ENCODE measurements around the gene ACSS3. TPM values are rescaled to one million over a fixed set of nuclear protein-coding genes. Genes with fewer than 3 reads are reported as not detected.

The ACSS3 gene
- total RNA-seq, 1 experiment from 2014 or later = not detected

DNA sequence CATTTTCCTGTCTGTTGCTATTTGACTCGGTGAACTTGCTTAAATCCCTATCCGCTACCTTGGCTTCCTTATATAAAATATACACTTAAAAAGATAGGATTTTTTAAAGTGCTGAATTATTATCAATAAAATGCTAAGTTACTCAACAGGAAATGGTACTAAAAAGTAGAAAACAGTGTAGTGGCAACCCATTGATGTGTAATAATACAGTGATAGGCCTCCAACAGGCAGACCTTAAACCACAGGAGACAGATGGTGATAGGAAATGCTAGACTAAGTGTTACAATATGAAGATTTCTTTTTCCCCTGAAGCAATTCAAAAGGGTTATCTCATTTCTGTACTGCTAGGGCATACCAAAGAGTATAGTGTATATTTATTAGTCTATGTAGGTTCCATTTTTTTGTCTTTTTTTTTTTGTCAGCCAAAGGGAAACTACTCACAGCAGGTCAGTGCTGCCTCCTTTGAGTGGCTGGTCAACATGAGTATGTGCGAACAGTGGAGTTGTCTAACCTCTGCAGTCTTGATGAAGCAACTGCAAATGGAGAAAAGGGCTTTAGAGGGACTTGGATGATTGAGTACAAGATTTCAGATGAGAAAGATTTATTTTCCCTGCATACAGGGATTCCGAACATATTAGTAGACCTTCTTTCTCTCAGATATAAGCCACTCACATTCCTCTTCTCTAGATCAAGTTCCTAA lies 183.8 kb downstream of the ACSS3 start:
- DNase-seq (ENCODE audit: low spot score) = no peak
- in situ Hi-C loops (cut with HindIII; ENCODE audit: low sequenced_read_pairs) = no loop called here

DNA sequence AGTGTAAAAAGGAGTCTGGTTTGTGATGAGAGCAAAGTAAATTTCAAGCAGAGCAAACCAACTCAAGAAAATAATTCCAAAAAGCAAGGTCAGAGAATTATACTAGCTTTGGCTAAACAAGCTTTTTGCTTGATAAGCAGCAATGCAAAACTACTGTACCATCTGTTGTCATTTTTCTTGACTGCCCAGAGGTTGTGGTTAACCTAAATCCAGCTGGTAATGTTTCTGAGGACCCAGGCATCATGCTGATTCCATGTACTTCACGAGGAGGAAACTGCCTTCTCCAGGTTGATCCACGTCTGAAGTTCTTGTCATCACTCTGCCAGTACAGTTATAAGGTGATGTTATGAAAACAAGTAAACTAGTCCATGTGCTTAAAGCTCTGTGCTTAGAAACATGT lies 185.2 kb downstream of the ACSS3 start:
- in situ Hi-C loops (cut with HindIII; ENCODE audit: low sequenced_read_pairs) = no loop called here
- DNase-seq (ENCODE audit: low spot score) = no peak

DNA sequence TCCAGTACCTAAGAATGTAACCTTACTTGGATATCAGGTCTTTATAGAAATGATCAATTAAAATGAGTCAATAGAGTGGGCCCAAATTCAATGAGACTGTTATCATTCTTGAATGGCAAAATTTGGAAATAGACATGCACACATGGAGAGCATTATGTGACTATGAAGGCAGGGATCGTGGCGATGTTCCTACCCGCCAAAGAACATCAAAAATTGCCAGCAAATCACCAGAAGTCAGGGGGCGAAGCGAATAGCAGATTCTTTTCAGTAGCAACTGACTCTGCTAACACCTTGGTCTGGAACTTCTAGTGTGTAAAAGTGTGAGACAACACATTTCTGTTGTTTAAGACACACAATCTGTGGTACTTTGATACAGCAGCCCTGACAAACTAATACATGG lies 192.5 kb downstream of the ACSS3 start:
- in situ Hi-C loops (cut with HindIII; ENCODE audit: low sequenced_read_pairs) = no loop called here
- DNase-seq (ENCODE audit: low spot score) = no peak

DNA sequence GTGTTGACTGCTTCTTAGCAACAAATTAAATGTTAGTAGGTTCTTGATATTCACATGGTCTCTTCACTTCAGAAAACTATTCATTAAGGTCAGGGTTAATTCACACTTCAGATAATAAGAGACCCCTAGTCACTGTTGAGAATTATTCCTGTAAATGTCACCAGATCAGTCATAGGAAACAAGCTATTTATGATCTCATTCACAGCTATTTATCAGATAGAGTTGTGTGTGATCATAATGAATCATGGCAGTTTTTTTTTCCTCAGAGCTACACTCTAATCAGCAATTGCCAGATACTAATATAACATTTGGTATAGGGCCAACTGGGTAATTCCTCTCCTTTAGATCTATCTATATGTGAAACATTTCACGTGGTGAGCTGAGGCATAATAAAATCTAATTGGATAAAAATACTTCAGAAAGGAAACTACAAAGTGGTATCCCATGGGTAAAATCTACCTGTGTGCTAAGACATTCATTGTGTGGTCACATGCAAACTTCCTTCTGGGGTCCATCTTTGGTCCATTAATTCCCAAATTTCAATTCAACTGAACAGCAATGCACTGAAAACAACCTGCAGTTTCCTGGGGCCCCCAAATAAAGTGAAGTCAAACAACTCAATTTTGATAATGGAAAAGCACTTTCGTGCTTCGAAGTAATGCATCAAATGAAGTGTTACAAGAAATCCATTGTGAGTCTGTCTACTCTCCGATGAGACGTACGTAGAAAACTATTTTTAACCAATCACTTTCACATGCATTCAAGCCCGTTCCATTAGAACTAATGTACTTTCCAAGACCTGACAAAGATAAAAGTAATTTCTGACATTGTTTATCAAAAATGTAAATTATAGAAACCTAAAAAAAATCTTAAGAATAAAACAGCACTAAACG lies 197.0 kb downstream of the ACSS3 start:
- in situ Hi-C loops (cut with HindIII; ENCODE audit: low sequenced_read_pairs) = no loop called here
- no peak for DNase-seq (ENCODE audit: low spot score)

DNA sequence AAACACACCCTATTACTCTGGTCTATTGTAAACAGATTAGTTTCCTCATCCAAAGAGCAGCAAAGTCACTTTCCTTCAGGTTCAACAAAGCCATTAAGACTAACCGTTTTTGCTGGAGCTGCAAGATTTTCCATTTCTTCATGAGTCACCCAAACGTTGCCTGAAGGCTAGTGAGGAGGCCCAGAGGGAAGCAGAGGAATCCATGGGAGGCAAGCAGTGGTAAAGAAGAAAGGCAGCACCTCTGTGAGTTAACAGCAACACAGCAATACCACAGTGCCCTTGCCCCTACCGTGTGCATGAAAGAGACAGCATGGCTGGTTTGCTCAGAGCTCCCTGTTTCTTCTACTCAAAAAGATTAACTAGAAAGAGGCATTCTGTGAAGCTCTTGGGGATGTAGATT lies 206.3 kb downstream of the ACSS3 start:
- DNase-seq (ENCODE audit: low spot score) = no peak

DNA sequence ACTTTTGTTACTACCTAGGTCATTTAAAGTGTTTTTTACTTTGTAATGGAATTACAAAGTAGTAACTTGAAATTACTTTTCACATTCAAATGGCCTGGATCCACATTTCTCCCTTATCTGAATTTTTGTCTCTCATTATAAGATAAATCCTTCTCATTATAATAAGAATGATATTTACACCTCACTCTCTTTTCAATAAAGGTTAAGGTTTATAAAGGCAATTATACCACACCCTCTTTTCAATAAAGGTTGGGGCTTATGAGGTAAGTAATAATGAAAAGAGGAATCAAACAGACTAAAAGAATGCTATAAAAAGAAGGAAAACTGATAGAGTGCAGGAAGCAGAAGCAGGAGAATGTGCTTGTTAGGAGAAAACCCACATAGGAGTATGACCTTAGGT lies 210.8 kb downstream of the ACSS3 start:
- in situ Hi-C loops (cut with HindIII; ENCODE audit: low sequenced_read_pairs) = no loop called here
- DNase-seq (ENCODE audit: low spot score) = no peak

More for the DNA sequence above, 206.3 kb downstream of the ACSS3 start:
- in situ Hi-C loops (cut with HindIII; ENCODE audit: low sequenced_read_pairs) = no loop called here

DNA sequence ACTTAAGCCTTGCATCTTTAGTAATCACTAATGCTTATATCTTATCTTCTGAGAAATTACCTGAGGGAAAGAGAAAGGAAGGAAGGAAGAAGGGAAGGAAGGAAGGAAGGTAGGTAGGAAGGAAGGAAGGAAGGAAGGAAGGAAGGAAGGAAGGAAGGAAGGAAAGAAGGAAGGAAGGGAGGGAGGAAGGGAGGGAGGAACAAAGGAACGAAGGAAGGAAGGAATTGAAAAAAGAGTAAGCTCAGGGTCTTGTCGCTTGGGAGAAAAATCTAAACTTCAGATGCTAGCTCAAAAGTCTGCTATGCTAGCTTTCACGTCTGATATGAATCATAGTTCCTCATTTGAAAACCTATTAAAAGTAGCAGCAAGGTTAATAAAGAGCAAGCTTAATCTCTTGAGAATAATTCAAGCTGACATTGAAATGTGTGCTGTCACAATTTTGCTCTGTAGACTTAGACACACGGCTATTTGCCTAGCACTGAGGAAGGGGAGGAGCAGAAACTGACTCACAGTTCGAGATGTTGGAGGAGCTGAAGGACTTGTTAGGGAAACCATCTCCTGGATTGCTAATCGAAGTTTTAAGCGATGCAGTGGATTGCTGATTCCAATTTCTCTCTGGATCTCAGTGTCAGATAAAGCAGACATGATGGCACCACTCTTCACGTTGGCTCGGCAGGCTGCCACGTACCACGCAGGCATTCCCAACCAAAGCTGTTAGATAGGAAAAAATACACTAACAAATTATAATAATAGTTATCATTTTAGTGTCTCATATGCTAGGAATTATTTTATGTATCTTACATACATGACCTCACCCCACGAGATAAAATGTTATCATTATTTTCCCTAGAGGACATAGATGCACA lies 216.7 kb downstream of the ACSS3 start:
- no peak for DNase-seq (ENCODE audit: low spot score)

DNA sequence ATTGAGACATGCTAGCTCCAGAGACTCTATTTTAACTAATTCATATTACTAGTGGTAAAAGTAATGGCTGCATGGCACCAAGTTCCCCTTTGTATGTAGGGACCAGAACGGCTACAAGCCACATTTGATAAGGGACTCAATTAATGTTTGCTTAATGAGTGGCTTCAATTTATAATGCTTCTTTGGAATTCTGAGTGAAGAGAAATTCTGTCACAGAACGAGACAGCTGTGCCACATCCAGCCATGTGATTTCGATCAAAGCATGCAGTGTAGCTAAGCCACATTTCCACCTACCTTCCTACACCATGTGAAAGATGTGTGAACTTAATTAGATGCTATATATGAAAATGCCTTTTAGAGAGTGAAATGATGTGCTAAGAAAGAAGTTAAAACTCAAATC lies 217.4 kb downstream of the ACSS3 start:
- in situ Hi-C loops (cut with HindIII; ENCODE audit: low sequenced_read_pairs) = no loop called here
- no peak for DNase-seq (ENCODE audit: low spot score)

More for the DNA sequence above, 216.7 kb downstream of the ACSS3 start:
- in situ Hi-C loops (cut with HindIII; ENCODE audit: low sequenced_read_pairs) = no loop called here

DNA sequence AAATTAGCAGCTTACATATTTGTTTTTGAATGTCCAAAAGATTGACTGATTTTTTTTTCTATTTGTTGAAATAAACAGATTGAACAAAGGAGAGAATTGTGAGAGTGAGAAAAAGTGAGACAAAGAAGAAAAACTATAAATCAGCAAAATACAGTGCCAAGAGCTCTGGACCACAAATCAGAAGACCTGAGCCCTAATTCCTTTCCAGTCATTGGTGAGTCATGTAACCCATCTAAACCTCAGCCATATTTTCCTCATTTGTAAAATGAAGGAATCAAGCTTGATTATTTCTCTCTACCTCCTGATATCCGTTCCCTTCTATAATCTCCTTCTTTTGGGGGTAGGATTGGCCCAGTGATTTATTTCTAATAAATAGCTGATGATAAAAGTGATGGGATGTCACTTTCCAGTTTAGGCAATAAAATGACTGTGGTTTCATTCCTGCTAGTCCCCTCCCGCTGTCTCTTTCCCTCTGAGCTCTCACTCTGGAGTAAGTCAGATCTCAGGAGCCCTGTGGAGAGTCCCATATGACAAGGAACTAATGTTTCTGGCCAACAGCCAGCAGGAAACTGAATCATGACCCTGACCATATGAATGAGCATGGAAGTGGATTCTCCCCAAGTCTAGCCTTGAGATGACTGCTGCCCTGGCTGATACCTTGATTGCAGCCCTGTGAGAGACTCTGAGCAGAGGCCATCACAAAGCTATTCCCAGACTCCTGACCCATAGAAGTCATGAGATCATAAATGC lies 218.9 kb downstream of the ACSS3 start:
- DNase-seq (ENCODE audit: low spot score) = peak; percentile 49
- in situ Hi-C loops (cut with HindIII; ENCODE audit: low sequenced_read_pairs) = no loop called here

DNA sequence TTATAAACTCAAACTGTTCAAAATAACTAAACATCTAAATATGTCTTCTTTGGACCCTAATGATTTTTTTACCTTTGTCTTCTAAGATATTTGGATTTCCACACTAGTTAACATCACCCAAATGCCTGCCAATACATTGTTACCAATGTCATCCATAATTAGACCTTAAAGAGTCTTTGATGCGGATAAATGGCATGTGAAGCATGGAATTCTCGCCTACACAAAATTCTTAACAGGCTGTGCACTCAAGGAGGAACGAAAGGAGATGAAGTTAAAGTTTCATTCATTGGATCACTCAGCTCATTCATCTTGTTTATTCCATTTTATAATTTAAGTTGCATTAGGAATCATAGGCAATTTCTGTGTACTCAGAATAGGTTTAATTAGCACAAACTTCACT lies 219.7 kb downstream of the ACSS3 start:
- in situ Hi-C loops (cut with HindIII; ENCODE audit: low sequenced_read_pairs) = no loop called here
- no peak for DNase-seq (ENCODE audit: low spot score)

DNA sequence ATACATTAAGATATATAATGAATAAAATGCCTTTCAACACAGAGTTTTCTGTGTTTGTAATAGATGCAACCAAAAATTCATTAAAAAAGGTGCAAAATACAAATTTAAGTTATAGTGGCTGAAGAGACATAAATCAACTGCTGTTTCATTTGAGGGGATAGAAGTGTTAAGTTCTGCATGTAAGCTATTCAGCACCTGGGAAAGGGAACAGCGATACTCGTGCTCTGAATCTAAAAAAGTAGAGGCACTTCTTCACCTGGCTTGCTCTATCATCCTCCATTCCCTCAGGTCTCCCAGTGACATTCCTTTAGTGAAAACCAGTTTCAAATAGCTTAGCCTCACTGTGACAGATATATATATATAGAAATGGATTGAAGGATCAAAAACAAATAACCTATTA lies 222.6 kb downstream of the ACSS3 start:
- in situ Hi-C loops (cut with HindIII; ENCODE audit: low sequenced_read_pairs) = no loop called here
- DNase-seq (ENCODE audit: low spot score) = no peak

DNA sequence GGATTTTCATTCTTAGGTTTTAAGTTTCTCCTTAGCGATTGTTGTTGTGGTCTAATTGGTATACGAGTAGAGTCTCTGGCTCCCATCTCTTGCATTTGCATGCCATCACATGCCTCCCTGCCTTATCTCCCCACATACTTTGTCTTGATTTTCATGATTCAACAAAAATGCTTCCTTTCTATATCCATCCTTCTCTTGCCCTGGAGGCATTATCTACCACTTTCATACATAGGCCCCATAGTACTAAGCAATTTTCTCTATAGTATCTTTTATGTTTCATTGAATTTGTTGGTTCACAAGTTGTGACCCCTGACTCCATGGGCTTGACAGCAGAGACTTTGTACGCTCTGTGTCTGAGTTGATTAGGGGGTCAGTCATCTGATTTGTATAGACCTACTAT lies 226.1 kb downstream of the ACSS3 start:
- in situ Hi-C loops (cut with HindIII; ENCODE audit: low sequenced_read_pairs) = no loop called here
- no peak for DNase-seq (ENCODE audit: low spot score)

Other genes with a start within 250 kb of the ACSS3 start
- not detected in 2 replicates for gene LIN7A, start 140.1 kb upstream of the ACSS3 start, total RNA-seq (2014; rRNA removed; shearing (Covaris generic))